H9 (cell line): ENCODE data around the gene PNLDC1. TPM values are rescaled to one million over a fixed set of nuclear protein-coding genes. Genes with fewer than 3 reads are reported as not detected.

ENCODE experiments used
- DNase-seq: peaks from one replicate; pipeline ENCODE4 v3.0.0-alpha.2; 2017
- H2AFZ ChIP-seq: one replicate; pipeline ENCODE4 v1.6.1; 2013; ENCODE audit warnings: mild to moderate bottlenecking, low read length, control low read depth, moderate library complexity
- H2AK5ac ChIP-seq: 2 replicates; pipeline ENCODE4 v1.6.1; 2013; ENCODE audit warnings: low read length, control low read depth, mixed read lengths; ENCODE audit not compliant: insufficient read length
- H2BK120ac ChIP-seq: one replicate; pipeline ENCODE4 v1.6.1; 2013; ENCODE audit warnings: low read depth, mild to moderate bottlenecking, low read length, control low read depth, inconsistent platforms; ENCODE audit not compliant: poor library complexity, severe bottlenecking
- H2BK12ac ChIP-seq: 2 replicates; pipeline ENCODE4 v1.6.1; 2013; ENCODE audit warnings: low read length, control low read depth, mixed read lengths, low read depth; ENCODE audit not compliant: insufficient read length
- H2BK15ac ChIP-seq: 2 replicates; pipeline ENCODE4 v1.6.1; 2013; ENCODE audit warnings: low read depth, low read length, control low read depth
- H2BK20ac ChIP-seq: one replicate; pipeline ENCODE4 v1.6.1; 2013; ENCODE audit warnings: low read depth, mild to moderate bottlenecking, low read length, control low read depth, inconsistent platforms; ENCODE audit not compliant: poor library complexity, severe bottlenecking
- H2BK5ac ChIP-seq: 2 replicates; pipeline ENCODE4 v1.6.1; 2013; ENCODE audit warnings: low read length, control low read depth, mixed read lengths; ENCODE audit not compliant: insufficient read length
- H3K14ac ChIP-seq: 2 replicates; pipeline ENCODE4 v1.6.1; 2013; ENCODE audit warnings: low read length, control low read depth; ENCODE audit not compliant: insufficient read depth
- H3K18ac ChIP-seq: 2 replicates; pipeline ENCODE4 v1.6.1; 2013; ENCODE audit warnings: low read depth, mild to moderate bottlenecking, mixed read lengths, low read length, control low read depth; ENCODE audit not compliant: insufficient read length
- H3K23ac ChIP-seq: 2 replicates; pipeline ENCODE4 v1.6.1; 2013; ENCODE audit warnings: low read length, control low read depth, mixed read lengths, low read depth; ENCODE audit not compliant: insufficient read length
- H3K23me2 ChIP-seq: 2 replicates; pipeline ENCODE4 v1.6.1; 2013; ENCODE audit warnings: low read depth, mild to moderate bottlenecking, mixed read lengths, low read length, control low read depth; ENCODE audit not compliant: insufficient read length, poor library complexity, severe bottlenecking
- H3K27ac ChIP-seq: 2 replicates; pipeline ENCODE4 v1.5.1; 2013; ENCODE audit warnings: low read length, control low read depth, mixed read lengths, low read depth; ENCODE audit not compliant: insufficient read length
- H3K27me3 ChIP-seq: 2 replicates; pipeline ENCODE4 v1.6.1; 2013; ENCODE audit warnings: low read length, control low read depth, inconsistent platforms; ENCODE audit not compliant: insufficient read depth
- H3K4ac ChIP-seq: 2 replicates; pipeline ENCODE4 v1.6.1; 2013; ENCODE audit warnings: low read depth, mild to moderate bottlenecking, control low read depth, inconsistent platforms, low read length, moderate library complexity
- H3K4me1 ChIP-seq: 2 replicates; pipeline ENCODE4 v1.6.1; 2013; ENCODE audit warnings: low read length, control low read depth, inconsistent platforms; ENCODE audit not compliant: insufficient read depth
- H3K4me2 ChIP-seq: 2 replicates; pipeline ENCODE4 v1.6.1; 2013; ENCODE audit warnings: low read length, control low read depth, mixed read lengths; ENCODE audit not compliant: insufficient read length, insufficient read depth
- H3K56ac ChIP-seq: 2 replicates; pipeline ENCODE4 v1.6.1; 2013; ENCODE audit warnings: low read depth, mild to moderate bottlenecking, mixed read lengths, low read length, control low read depth; ENCODE audit not compliant: insufficient read length
- H3K79me1 ChIP-seq: 2 replicates; pipeline ENCODE4 v1.6.1; 2013; ENCODE audit warnings: low read depth, mild to moderate bottlenecking, moderate library complexity, low read length, control low read depth, inconsistent platforms; ENCODE audit not compliant: insufficient read depth, poor library complexity, severe bottlenecking
- H3K79me2 ChIP-seq: 2 replicates; pipeline ENCODE4 v1.6.1; 2013; ENCODE audit warnings: low read length, control low read depth, inconsistent platforms; ENCODE audit not compliant: insufficient read depth
- H3K9ac ChIP-seq: 2 replicates; pipeline ENCODE4 v1.6.1; 2013; ENCODE audit warnings: low read length, control low read depth, mixed read lengths; ENCODE audit not compliant: insufficient read length; ENCODE audit errors: extremely low read depth
- H3K9me3 ChIP-seq: one replicate; pipeline ENCODE4 v1.6.1; 2013; ENCODE audit warnings: low read depth, low read length, inconsistent platforms; ENCODE audit not compliant: control insufficient read depth
- H3T11ph ChIP-seq: one replicate; pipeline ENCODE4 v1.6.1; 2013; ENCODE audit warnings: mild to moderate bottlenecking, low read length, control low read depth, inconsistent platforms
- H4K20me1 ChIP-seq: one replicate; pipeline ENCODE4 v1.6.1; 2013; ENCODE audit not compliant: control insufficient read depth, insufficient read length, insufficient read depth
- H4K5ac ChIP-seq: 2 replicates; pipeline ENCODE4 v1.6.1; 2013; ENCODE audit warnings: low read depth, mild to moderate bottlenecking, mixed read lengths, low read length, control low read depth; ENCODE audit not compliant: insufficient read length
- H4K8ac ChIP-seq: replicated peaks from 2 replicates; pipeline ENCODE4 v1.6.1; 2013; ENCODE audit warnings: low read length, control low read depth, mixed read lengths, low read depth; ENCODE audit not compliant: insufficient read length
- H4K91ac ChIP-seq: 2 replicates; pipeline ENCODE4 v1.6.1; 2013; ENCODE audit warnings: low read depth, mild to moderate bottlenecking, moderate library complexity, mixed read lengths, low read length, control low read depth; ENCODE audit not compliant: insufficient read length
- H3K27ac Mint-ChIP-seq, 3 experiments: 2 replicates in 2 of 3; 3 replicates in 1 of 3; pipeline ENCODE4 v1.8.0; 2020 to 2021; ENCODE audit warnings: mixed read lengths in 3 of 3, mild to moderate bottlenecking in 1 of 3, moderate library complexity in 1 of 3
- H3K27me3 Mint-ChIP-seq: 2 replicates; pipeline ENCODE4 v1.8.0; 2021; ENCODE audit warnings: low read depth, mild to moderate bottlenecking, moderate library complexity, mixed read lengths
- H3K36me3 Mint-ChIP-seq, 3 experiments: 2 replicates in 2 of 3; 3 replicates in 1 of 3; pipeline ENCODE4 v1.8.0; 2020 to 2021; ENCODE audit warnings: low read depth in 3 of 3, mixed read lengths in 3 of 3; ENCODE audit not compliant: insufficient read depth in 1 of 3
- H3K4me1 Mint-ChIP-seq, 2 experiments: 2 replicates each; pipeline ENCODE4 v1.8.0; 2020; ENCODE audit warnings: mixed read lengths in 2 of 2
- H3K4me3 Mint-ChIP-seq, 2 experiments: 2 replicates in 1 of 2; 3 replicates in 1 of 2; pipeline ENCODE4 v1.8.0; 2020 to 2021; ENCODE audit warnings: mild to moderate bottlenecking in 2 of 2, mixed read lengths in 2 of 2, moderate library complexity in 1 of 2
- H3K9me3 Mint-ChIP-seq, 2 experiments: 2 replicates in 1 of 2; 3 replicates in 1 of 2; pipeline ENCODE4 v1.8.0; 2020; ENCODE audit warnings: mild to moderate bottlenecking in 2 of 2, mixed read lengths in 2 of 2, moderate library complexity in 1 of 2
- CTCF ChIP-seq: fragments of 200-600 bp; sonication (generic); conservative IDR thresholded peaks from 3 replicates; pipeline ENCODE4 v1.8.0; 2021; ENCODE audit warnings: antibody characterized with exemption, mild to moderate bottlenecking
- WGBS: extraction: QIAGEN DNeasy Blood & Tissue Kit; methylation state at CpG from one replicate; pipeline ENCODE4 v1.1.7; 2013; ENCODE audit warnings: missing lambda C conversion rate, low lambda C conversion rate, mixed read lengths; ENCODE audit not compliant: insufficient read length; ENCODE audit errors: extremely low coverage; 5-methylcytosine and 5-hydroxymethylcytosine counted together
- total RNA-seq: library from RNA; stranded (reverse); gene quantifications from 2 replicates; pipeline ENCODE4 v1.2.1, GENCODE V29; 2021

PNLDC1 gene
- total RNA-seq, 1 experiment from 2014 or later: not detected

DNA sequence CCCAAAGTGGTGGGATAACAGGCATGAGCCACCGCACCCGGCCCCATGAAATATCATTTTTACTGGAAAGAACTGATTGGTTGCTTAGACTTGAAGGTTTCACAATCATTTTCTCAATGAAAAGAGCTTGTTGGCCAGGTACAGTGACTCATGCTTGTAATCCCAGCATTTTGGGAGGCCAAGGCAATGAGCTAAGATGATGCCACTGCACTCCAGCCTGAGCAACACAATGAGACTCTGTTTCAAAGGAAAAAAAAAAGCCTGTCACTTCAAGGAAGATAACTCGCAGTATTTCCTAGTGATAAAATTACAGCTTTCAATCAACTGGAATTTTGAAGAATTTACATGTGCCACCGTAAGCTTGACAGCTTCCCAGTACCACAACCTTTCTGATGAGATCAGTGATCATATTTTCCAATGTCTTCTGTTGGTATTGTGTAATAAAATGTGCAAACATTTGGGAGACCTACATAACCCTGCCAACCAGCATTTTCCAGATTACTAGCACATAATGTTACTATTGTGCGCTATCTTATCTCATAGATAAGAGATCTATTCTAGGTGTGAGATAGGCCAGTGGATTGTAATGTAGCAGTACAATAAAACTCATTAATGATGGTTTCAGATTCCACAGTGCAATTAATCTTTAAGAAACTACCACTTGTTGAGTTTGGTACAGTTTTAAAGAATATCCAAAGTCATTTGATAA lies 7.2 kb downstream of the PNLDC1 start:
- Histone ChIP-seq H3K9me3 (no peaks in the 10 kb centered on the region), H2BK20ac (no peak overlapping the region), H3K27ac (no peak overlapping the region), H2BK12ac (no peak overlapping the region), H3K4ac (no peak overlapping the region), H3K79me2 (no peaks in the 10 kb centered on the region), H3K23ac (no peak overlapping the region), H3K27me3 (no peaks in the 10 kb centered on the region), H4K8ac (no peak overlapping the region), H3K4me2 (no peak overlapping the region), H3K23me2 (no peaks in the 10 kb centered on the region), H3K79me1 (no peaks in the 10 kb centered on the region), H2BK15ac (no peak overlapping the region), H3K56ac (no peak overlapping the region), H2BK5ac (no peak overlapping the region), H3K18ac (no peak overlapping the region), H3K9ac (no peak overlapping the region), H4K91ac (no peak overlapping the region), H2AFZ (no peak overlapping the region), H4K20me1 (no peaks in the 10 kb centered on the region), H2BK120ac (no peak overlapping the region), H3K4me1 (no peaks in the 10 kb centered on the region; the same call in 1 of the 2 replicates), H4K5ac (no peak overlapping the region), H3K14ac (no peak overlapping the region), H3T11ph (no peak overlapping the region), H2AK5ac (no peak overlapping the region)
- TF ChIP-seq CTCF: no peak
- DNase-seq: no peak
- H3K27ac Mint-ChIP-seq: no peak overlapping the region
- no peaks in the 10 kb centered on the region for H3K36me3 Mint-ChIP-seq
- H3K4me1 Mint-ChIP-seq: peaks cover 8 to 17% of the 10 kb centered on the region in 2 experiments
- no CpG with 5 or more reads among the region's 5 CpGs for WGBS
- no peak overlapping the region for H3K4me3 Mint-ChIP-seq
- H3K9me3 Mint-ChIP-seq: no peaks in the 10 kb centered on the region
- no peaks in the 10 kb centered on the region for H3K27me3 Mint-ChIP-seq
